NCI-H1930 (cell line): ENCODE data around the gene EPHA8.

Source experiments
- DNase-seq, 2 experiments: peaks; one replicate each; lab custom pipeline; 2025; lab: John Stamatoyannopoulos, UW

EPHA8 gene

DNA sequence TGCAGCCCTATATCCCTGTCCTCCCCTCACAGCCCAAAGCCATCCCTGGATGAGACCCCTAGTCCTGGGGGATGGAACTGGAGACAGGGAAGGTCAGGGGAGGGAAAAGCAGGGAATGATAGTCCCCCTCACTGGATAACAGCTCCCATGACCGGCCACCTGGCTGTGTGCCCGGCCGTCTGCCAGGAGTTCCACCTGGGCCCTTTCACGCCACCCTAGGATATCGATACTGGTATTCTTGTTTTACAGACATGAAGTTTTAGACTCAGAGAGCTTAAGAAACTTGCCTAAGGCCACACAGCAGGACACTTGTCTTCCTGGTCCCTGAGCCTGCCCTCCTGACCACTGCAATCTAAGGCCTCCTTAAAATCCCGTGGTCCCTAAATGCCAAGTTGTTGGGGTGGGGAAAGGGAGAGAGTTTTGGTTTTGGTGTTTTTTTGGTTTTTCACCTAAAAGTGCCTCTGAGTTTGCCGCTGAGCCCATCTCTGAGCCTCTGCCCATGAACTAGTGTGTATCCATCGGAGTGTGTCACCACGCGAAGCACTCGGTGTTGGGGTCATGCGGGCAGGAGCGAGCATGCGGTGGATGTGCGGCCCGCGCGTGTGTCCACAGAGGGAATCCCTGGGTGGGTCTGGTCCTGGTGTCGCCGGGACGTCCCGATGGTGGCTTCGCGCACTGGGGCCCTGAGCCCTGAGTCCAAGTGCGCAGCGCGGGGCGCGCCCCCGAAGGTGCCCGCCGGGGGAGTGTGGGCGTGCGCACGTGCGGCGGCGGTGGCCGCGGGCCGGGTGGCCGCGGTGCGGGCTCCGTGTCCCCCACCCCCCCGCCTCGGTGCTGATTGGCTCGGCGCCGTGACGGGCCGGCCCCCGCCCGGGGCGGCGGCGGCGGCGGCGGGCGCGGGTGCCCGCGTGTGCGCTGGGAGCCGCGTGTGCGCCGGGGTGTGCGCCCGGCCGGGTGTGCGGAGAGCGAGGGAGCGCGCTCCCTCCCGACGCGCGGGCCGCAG is at the start of gene EPHA8:
Gene EPHA8, plus strand, starts transcription at position 906 of the 1,000 bp plus-strand sequence. CDS start 147 bp downstream, outside the sequence.
- no peak for DNase-seq

DNA sequence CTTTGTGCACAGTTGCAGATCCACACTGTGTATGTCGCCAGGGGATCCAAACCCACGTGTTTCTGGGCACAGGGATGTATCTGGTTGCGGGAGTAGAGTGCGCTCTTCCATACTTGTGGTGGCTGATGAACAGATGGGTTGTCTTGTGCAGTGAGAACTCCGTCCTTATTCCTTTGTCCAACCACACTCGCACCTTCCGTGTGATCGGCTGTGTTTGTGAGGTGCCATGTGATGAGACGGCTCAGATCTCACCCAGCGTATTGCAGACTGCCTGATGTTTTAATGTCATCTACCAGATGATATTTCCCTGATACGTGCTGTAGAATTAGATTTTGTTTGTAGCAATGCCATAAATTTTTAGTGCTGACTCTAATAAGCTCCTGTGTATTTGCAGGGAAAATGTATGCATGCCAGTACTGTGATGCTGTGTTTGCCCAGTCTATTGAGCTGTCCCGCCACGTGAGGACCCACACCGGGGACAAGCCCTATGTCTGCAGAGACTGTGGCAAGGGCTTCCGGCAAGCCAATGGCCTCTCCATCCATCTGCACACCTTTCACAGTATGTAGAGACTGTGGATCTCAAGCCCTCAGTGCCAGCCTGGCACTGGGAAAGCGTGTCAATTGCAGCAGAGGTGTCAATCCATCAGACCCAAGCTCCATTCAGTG is 46.2 kb upstream of the EPHA8 start:
- no peak for DNase-seq

DNA sequence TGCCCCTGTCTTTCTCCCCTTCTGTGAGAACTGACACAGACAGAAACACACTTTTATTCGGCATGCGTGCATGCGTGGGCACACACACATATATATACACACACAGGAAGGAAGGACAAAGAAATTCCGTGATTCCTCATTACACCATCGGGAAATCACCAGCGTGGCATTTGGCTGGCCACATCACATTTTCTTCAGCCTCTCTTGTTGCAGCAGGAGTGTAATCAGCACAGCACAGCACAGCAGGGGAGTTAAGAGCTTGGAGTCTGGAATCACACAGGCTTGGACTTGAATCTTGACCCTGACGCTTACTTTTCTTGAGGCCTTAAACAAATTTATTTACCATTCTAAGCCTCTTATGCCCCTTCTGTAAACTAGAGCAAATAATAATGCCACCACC is 45.3 kb upstream of the EPHA8 start:
- no peak for DNase-seq

DNA sequence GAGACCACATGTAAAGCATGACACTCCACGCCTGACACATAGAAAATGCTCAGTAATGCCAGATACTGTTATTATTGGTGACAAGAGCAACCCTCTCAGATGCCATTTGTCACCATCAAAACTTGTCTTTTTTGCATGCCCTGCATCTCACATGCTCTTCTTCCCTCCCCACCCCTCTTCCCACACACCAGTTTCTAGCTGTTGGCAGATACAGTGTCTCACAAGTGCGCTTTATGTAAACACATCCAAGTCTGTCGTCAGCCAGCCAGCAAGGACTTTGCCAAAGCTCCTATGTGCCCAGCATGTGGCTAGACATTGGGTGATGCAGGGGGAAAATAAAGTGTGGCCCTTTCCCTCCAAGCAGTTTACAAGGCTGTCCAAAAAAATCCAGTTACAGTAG is 44.9 kb upstream of the EPHA8 start:
- DNase-seq = no peak

DNA sequence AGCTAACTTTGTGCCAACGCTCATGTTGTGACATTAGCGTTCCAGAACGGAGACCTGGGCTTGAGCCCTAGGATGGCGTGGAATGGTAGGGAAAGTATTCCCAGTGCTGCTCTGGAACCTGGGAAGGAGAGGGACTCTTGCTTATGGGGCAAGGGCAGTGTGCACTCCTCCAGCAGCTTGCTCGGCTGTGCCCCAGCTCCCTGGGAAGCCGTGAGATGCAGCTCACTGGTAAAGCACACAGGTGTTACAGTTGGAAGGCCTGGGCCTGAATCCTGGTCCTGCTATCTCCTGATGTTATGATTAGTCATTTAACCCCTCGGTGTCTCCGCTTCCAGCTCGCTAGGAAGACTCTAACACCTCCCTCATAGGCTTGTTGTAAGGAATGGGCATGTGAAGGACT is 42.4 kb upstream of the EPHA8 start:
- no peak for DNase-seq

DNA sequence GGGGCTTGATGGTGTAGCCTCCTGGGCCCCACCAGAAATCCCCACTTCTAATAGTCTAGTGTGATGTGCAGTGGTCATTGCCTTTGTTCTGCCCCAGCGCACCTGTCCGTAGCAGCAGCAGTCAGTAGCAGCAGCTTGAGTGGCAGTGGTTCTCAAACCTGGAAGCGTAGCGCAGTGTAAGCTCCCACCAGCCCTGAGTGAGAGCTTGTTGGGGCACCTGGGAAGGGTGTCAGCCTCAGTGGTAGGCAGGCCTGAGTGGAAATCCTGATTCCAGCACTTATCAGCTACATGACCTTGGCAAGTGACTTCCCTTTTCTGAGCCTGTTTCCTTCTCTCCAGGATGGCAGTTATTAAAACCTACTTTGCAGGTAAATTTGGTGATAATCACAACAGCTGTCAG is 41.6 kb upstream of the EPHA8 start:
- DNase-seq = no peak

DNA sequence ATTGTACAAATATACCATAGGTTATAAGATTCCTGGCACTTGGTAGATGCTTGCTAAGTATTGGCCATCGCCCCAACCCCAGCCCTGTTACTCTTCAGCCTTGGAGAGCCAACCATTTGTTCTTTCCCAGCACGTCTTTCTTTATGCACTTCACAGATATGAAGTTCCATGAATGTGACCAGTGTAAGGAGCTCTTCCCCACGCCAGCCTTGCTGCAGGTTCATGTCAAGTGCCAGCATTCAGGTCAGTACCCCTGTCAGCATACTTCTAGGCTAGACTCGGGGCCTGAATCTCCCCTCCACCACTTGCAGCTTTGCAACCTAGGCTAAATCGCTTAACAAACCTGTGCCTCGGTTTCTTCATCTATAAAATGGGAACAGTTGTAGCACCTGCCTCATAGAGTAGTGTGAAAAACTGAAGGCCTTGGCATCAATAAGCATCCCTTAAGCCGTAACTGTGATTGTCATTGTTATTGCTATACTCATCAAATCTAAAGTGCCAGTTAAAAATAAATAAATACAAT is 41.0 kb upstream of the EPHA8 start:
- no peak for DNase-seq

DNA sequence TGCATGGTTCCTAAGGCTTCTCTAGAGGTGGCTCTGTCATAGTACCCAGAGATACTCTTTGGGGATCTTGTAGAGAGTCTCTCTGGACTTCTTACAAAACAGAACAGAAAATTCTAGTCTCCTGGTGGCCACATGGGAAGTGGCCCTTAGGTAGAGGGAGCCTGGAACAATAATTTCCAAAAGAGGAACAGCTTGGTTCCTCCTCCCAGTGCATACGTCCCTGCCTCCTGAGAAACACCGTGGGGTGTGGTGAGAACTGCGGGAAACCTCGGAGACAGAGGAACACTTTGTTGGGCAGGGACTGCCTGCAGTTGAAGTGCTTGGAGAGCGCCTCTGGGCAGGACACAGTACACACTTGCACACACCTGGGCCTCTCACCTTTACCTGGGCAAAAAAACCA is 38.8 kb upstream of the EPHA8 start:
- DNase-seq = no peak

DNA sequence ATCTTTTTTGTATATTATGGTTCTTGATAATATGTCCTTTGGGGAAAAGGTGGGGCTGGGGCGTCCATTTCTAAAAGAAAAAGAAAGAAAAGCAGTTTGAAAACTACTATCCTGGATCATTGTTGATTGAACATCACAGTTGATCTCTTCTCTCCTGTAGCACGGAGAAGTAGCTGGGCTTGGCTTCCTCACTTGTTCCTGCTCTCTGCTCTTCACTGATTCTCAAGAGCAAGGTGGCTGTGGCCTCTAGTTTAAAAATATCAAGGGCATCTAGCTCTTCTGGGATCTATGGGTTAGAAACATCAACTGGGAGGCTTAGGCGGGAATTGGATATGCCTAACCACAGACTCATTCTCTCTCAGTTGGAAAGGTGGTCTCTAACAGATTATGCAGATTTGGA is 38.1 kb upstream of the EPHA8 start:
- DNase-seq = no peak

DNA sequence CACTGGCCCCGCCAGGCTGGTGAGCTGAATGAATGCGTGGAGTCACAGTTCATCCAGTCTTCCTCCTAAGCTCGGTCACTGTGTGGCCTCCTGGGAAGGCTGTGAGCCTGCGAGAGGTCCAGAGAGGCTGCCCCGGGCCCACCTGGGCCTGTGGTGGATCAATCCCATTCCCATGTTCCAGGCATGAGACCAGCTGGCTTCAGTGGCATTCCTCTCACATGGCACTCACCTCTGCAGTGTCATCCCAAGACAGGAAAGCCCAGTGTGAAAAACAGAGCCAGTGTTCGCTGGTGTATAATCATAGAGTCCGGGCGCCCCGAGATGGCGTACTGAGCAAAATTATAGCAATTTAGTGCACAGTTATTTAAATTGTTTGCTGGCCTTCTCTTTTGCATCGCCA is 37.6 kb upstream of the EPHA8 start:
- no peak for DNase-seq

DNA sequence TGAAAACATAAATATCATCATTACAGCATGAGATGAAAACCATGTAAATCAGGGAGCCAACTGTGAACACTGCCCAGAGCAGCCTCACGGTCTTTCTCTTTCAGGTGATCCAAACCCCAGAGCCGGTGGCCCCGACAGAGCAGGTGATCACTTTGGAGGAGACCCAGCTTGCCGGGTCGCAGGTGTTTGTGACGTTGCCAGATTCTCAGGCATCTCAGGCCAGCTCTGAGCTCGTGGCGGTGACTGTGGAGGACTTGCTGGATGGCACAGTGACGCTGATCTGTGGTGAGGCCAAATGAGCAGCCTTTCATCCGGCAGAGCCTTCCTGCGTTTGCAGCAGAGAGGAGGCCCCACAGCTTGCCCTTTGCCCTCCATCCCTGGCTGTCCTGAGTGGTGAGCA is 37.2 kb upstream of the EPHA8 start:
- no peak for DNase-seq

DNA sequence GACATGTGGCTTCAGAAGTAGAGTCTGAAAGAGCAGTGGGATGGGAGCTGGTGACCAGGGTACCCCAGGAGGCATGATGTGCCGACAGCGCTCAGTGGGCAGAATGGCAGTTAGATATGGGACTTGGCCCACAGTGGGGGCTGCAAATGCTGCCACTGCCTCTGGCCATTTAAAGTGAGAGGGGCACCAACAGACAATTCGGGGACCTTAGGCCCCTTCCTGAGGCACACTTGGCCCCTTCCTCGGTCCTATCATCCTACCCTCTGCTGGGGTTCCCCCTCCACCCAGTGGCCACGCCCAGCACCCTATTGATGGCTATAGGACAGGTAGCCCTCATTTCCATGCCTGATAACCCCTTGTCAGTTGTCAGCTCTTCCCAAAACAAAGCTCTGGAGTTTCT is 36.6 kb upstream of the EPHA8 start:
- no peak for DNase-seq

DNA sequence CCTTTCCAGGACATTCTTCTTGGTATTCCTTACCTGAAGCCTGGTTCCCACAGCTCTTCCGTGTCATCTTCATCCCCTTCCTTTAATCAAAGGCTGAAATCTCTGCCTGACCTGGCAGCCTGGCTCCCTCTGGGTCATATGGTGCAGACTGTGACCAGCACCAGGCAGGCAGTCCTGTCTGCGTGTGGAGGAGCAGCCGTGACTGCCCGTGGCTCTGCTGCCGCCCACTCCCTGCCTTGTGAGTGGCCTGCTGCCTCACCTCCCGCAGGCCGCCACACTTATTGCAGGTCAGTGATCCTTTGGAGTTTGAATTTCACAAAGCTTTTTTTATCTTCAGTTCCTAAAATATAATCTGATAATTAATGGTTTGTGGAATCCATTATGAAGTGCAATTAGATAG is 36.2 kb upstream of the EPHA8 start:
- no peak for DNase-seq

DNA sequence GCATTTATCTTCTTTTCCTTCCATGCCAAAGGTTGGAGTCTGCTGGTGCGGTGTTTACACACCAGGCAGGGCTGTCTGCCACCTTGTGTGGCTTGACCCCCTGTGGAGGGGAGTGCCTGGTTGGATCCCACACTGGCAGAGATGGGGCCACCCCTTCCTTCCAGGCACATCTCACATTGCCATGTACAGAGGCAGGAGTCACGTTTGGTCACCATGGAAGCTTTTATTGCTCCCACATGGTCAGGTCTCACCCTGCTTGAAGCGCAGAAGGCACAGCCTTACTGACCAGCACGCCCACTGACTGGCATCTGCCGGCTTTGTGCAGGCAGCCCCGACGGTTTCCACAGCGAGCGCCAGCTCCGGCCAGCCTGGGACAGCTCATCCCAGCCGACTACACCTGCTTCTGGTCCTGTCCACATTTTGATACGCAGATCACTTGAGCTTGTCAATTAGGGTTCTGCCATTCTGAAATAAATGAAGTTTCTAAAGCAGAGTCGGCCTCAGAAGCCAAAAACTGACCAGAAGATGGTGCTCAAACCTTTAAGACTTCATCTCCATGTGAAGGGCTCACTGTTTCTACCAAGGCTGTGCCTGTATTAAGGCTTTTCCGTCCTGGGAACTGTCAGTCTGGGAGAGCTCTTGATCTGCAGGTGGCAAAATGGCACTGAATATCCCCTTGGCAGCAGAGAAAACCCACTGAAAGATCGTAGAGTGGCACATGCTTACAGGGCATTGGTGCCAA is 35.6 kb upstream of the EPHA8 start:
- no peak for DNase-seq

DNA sequence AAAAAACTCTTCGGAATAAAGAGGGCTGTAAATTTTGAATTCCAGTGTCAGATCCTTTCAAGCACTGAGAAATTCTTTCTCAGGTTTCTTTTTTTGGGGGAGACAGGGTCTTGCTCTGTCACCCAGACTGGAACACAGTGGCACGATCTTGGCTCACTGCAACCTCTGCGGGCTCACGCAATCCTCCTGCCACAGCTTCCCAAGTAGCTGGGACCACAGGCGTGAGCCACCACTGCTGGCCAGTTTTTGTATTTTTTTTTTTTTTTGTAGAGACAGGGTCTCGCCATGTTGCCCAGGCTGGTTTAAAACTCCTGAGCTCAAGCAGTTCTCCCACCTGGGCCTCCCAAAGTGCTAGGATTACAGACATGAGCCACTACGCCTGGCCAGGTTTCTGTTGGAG is 34.8 kb upstream of the EPHA8 start:
- DNase-seq = no peak

DNA sequence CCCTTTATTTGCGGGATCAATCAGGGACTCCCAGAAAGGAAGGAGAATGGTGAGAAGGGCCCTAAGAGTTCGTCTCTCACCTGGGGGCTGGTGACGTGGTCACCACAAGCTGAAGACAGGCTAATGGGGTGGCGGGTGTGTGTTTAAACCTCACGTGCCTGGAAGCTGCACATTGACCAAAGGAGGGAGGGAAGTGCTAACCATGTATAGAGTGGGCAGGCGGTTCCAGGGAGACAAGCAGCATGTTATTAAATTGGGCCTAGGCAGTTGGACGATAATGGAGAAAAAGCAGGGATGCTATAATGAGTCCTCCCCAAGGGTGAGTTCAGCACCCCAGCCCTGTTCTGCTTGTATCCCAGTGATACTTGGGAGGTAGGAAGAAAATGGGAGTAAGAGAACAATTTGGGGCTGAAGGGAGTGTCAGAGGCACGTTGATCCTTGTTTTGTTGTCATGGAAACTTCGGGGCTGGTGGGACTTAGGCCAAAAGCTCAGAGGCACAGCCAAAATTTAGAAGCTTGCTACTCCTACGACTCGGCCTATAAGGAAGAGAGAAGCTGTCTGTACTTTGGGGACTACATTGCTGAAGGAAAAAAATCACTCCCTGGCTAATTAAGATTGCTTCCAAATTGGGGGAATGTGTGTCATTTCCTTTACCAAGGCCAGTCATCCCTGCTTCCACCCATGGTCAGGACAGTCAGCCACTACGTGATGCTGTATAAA is 33.2 kb upstream of the EPHA8 start:
- no peak for DNase-seq

DNA sequence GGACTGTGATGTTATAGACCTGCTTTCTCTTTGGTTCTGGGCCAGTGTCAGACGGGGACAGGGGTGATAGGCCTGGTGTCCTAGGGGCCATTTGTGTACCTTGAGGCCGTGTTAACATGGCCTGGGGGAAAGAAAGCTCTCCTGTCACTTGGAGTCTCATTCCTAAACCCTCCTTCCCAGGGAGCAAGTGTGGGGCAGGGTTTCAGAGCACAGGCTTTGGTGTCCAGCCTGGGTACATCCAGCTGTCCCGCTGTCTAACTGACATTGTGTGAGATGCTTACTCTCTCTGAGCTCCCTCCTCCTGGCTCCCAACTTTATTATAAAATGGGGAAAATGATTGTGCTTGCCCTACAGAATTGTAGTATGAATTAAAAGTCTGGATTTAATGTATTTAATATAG is 32.6 kb upstream of the EPHA8 start:
- no peak for DNase-seq

DNA sequence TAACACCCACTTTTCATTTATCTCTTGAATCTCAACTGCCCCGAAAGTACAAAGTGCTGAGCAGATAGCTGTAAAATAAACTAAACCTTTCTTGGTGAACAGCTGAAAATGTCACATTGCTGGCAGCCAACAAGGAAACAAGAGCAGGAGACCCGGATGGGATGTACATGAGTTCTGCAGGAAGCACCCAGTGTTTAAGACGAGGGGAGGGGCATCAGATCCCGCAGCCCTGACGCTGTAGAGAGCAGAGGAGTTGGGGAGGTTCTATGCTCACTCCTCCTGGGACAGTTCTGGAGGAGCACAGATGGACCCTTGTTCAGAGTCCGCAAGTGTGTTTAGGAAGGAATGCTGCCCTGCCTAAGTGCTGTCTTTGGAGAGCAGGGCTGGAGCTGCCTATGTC is 32.0 kb upstream of the EPHA8 start:
- DNase-seq = no peak

DNA sequence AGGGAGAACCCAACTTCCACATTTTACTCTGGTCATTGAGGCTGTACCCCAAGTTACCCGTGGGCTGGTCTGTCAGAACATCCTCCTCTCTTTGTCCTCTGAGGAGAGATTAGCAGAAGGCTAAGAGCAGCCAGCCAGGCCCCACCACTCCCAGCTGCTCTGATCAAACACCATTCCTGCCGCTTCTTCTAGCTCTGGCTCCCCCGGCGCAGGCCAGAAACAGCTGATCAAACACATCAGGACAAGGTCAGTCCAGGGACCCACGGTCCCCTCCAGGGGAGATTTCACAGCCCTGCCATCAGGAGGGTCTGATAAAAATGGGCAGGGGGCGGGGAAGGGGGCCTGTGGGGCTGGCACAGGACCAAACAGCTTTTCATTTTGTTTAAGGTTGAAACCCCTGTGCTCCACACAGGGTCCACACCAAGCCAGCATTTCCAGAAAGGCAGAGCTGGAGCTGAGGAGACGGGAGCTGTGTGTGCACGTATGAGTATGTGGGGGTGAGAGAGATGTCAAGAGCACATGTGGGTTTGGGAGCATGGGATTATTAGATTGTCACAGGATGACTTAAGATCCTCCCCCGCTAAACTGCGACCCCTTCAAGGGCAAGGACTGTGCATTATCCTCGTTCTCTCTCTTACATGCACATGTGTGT is 29.9 kb upstream of the EPHA8 start:
- no peak for DNase-seq

DNA sequence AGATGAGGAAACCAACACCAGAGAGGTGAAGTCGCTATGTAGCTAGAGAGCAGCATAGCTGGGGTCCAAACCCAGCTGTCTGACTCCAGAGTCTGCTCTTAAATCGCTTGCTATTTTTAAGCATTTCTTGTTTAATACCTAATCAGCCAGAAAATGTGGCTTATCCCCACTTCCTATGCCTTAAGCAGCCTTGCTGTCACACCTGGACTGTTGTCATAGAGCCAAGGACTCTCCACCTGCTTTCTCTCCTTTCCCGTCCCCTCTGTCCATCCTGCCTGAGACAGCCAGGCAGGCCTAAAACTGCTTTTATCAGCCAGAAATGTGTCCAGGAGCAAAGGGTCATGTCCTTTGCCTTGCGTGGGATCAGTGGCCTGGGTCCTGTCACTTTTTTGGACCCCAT is 28.3 kb upstream of the EPHA8 start:
- no peak for DNase-seq

DNA sequence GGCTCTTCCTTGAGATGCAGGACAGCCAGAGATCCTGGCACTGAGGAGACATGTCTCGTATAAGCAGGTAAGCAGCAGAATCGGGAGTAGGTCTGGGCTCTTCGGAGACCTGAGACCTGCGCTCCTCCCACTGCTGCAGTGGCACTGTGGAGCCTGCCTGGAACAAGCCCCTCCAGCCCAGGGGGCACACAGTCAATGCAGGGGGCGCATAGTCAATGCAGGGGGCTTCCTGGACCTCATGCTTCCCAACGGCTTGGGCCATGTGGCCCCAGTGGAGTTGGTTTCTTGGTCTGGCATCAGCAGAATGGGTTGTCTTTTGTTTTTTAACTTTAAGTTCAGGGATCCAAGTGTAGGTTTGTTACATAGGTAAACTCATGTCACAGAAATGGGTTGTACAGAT is 27.9 kb upstream of the EPHA8 start:
- no peak for DNase-seq
